Muscle of arm (tissue), 12 donors: ENCODE data around the gene TMEM170B. TPM values are rescaled to one million over a fixed set of nuclear protein-coding genes. Genes with fewer than 3 reads are reported as not detected.

ENCODE experiments used
- DNase-seq: peaks from one replicate; pipeline ENCODE4 v3.0.0-alpha.2; 2013
- polyA plus RNA-seq, 12 donors: library from polyadenylated mRNA; unstranded; fragments of 120-200 nt; gene quantifications; one replicate each; pipeline ENCODE4 v1.2.1, GENCODE V29; 2013; ENCODE audit not compliant: insufficient read length in 12 of 12

The TMEM170B gene
- polyA plus RNA-seq, 12 donors, result 3.8 to 9.2 (median 6.3) TPM; not detected in 1

DNA sequence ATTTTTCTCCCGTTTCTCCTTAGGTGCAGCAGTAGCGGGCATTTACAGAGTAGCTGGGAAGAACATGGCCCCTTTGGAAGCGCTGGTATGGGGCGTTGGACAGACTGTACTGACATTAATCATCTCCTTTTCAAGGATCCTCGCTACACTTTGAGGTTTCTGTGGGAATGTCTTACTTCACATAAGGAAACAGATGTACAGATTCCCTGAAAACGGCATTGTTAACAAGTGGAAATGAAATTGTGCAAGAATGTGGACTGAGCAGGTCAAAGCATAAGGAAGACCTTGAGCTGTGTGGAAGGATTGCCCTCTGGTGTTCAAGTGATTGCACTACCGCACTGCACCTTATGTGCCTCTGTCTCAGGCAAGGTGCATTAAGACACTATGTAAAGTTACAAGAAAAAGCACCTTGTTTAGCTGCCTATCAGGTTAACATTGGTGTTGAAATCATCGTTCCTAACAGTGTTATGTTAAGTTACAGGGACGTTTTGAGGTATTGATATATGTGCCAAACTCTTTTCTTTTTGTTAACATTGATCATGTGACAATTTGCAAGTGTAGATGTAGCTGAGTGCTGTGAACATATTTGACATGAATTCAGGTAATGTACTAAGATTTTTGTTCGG lies 38.0 kb downstream of the TMEM170B start:
- DNase-seq, result peak; percentile 56

DNA sequence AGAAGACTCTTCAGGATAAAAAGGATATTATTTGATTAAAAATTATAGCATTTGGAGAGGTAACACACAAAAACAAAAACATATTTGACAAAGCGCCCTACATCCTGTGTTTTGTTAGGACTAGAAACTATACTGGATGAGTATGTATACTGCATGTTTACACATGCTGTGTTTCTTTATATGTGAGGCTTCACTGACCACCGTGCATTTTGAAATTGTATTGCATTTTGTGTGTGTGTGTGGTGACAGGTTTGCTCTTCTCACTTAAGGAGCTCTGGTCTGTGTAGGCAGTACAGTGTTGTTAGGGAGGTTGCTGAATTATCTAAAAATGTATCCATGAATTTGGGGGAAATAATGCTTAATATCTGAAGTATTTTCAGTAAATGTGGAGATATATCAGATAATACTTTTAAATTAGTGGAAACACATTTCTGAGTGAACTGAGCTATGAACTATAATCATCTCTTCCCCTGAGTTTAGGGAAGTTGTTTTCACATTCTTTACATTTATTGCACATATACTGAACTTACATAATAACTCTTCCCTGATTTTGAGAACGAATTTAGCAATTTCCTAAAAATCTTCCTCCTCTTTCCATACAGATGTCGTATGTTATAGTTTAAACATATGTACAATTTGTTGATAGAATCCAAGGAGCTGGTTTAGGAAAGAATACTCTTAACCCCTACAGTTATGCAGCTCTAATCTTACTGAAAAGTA lies 43.3 kb downstream of the TMEM170B start:
- DNase-seq, result no peak

DNA sequence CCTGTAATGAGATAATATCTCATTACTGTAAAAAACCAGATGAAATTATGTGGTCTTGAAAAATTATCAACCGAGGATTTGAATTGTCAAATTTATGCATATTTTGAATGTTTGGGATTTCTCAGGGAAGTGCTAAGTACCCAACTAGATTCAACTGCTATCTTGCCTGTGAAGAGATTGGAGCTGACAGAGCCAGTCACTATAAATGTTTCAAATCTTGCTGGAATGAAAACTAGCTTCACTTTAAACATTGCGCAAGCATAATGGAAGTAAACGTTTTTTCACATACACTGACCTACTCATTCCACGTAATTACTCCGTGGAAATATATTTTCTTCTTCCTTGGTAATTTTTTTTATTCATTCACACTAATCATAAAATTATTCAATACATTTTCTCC lies 46.7 kb downstream of the TMEM170B start:
- no peak for DNase-seq

DNA sequence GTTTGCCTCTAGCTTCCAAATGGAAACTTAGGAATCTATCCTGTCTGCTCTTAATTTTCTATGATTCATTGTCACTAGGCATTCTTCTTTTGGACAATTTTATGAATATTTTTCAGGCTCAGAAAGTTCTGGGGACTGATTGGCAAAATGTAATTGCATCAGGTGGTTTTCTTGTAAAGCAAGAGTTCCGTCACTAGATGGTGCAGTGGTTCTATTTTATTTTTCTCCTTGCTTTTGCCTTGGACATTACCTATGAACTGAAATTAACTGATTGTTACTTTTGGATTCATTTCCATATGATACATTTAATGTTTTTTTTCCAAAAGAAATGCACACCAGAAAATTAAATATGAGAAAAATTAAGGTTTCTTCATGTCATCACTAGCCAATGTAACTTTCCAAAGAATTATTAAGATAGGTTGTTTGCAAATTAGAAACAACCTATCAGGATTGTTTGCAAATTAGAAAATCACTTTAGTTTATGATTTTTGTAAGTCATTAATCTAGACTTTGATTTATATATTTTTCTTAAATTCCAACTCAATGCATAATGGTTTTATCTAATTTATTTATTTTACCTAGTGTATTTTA lies 48.0 kb downstream of the TMEM170B start:
- peak; percentile 54 for DNase-seq

DNA sequence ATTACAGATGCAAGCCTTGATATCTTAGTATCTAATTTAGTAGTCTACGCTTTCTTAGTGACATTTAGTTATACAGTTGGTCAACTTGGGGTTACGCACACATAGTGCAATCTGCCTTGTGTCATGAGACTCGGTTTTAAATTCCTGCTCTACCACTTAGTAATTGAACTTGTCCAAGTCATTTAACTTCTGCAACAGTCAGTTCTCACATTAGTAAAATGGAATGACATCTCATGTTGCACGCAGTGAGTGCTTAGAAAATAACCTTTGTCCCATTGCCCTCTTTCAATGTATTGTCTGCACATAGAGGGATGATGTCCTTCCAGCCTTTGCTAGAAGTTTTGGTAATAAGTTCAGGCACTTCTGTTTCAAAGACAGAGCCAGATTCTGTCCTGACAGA lies 48.6 kb downstream of the TMEM170B start:
- DNase-seq, result no peak

DNA sequence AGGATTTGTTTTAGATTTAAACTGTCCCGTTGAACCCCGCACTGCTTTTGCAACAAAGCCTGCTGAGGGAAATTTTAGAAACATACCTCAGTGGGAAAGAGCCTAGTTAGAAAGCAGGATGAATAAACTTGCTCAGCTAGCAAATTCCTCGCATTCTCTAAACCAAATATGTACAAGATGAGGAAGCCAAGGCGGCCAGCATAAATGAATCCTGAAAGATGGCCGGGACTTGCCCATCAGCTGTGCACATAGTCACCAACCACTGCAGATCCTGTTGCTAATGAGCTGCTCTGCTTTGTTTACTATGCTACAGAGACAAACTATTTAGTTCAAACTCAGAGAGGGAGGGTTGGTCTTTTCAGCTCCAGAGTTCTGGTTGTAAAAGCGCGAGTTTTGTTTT lies 49.0 kb downstream of the TMEM170B start:
- no peak for DNase-seq

DNA sequence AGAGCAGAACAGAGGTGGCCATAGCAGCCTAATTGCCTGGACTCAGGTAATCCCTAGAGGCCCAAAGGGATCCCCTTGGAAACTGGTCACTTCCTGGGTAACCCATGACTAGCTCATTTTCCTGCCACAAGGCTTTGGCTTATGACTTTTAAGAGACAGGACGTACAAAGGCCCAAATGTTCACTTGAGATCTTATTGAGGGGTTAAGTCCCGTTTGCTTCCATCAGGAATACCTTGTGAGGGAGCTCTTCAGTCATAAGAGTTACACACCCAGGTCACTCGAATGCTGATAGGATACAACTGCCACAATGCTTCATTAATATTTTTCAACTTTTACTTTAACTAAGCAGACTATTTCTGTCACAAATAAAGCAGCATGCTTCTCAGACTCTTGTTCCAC lies 51.7 kb downstream of the TMEM170B start:
- no peak for DNase-seq

DNA sequence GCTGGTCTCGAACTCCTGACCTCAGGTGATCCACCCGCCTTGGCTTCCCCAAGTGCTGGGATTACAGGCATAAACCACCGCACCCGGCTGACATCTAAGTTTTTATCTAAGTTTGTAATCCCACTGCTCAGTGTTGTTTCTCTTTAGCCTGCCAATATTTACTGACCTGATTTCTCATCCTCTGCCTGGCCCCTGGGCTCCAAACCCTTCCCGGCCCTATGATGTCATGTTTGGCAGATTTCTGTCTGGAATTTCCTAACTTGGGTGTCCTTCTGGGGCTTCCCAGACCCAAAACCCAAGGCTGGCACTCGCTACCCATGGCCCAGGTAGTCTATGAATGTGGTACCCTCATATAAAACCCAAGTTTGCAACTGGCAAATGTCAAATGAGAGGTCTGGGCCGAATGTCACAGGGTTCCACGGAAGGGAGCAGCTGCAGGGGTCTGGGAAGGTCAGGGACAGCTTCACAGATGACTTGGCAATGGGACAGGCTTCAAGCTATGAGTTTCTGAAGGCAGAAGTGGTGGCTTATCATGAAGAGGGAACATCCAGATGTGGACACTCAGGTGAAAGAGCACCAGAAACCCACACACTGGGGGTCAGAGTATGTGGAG lies 54.9 kb downstream of the TMEM170B start:
- DNase-seq, result no peak

DNA sequence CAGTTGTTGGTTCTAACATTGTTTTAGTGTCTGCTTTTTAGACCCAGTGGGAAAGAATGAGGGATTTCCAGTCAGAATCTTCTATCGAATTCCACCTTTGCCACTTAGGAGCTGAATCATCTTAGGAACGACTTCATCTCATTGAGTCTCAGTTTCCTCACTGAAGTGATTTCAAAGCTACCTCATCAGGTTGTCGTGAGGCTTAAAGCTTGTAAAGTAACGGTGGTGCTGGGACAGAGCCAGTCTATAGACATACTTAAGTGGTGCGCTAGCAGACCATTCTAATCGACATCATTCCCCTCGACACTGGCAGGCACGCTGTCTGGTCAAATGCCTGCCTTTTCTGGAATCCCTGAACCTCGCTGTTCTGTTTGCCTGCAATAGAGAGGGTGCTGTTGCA lies 55.5 kb downstream of the TMEM170B start:
- no peak for DNase-seq

DNA sequence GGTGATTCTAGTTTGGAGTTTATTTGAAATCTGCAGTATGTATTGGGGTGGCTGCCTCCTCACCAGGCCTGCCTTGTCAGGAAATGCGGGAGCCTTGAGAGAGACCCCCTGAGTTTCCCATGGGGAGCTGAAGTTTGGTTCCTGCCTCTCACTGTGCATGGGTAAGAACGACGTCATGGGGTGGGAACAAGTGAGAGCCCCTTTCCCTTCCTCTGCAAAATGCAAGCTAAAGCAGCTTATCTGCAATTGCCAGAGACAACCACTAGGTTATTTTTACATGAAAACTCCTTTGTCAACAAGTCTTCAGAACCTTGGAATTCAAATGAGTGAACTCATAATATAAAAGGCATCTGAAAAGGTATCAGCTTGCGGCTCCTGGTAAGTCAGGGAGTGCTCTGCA lies 58.4 kb downstream of the TMEM170B start:
- DNase-seq, result no peak

DNA sequence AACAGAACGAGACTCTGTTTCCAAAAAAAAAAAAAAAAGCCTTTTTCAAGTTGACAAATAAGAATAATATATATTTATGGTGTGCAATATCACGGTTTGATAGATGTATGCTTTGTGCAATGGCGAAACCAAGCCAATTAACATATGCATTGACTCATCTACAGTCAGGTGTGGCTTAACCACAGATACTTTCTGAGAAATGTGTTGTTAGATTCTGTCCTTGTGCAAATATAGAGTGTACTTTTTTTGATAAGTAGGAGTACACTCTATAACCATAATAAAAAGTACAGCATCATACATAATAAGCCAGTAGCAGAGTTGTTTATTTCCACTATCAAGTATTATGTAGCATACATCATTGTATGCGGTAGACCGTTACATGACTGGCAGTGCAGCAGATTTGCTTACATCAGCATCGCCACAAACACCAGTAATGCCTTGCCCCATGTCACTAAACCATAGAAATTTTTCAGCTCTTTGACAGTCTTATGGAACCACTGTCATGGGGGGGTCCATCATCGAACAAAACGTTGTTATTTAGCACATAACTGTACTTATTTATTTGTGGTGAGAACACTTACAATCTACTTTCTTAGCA lies 59.2 kb downstream of the TMEM170B start:
- DNase-seq, result no peak

DNA sequence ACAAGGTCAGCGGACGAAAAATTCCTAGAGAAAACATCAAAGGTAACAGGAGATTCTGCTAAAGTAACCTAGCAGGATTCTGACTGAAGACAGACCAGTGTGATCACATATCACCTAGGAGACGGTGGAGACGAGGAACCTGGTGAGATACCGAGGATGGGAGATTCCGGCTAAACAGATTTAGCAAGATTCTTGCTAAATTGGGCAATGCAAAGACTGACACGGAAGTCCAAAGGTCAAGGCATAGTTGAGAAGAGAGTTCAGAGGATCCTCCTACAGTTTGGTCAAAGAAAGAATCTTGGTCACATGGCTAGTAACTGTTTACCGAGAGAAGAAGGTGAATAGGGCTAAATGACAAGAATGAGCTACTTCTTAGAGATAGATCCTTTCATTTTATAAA lies 61.1 kb downstream of the TMEM170B start:
- no peak for DNase-seq

DNA sequence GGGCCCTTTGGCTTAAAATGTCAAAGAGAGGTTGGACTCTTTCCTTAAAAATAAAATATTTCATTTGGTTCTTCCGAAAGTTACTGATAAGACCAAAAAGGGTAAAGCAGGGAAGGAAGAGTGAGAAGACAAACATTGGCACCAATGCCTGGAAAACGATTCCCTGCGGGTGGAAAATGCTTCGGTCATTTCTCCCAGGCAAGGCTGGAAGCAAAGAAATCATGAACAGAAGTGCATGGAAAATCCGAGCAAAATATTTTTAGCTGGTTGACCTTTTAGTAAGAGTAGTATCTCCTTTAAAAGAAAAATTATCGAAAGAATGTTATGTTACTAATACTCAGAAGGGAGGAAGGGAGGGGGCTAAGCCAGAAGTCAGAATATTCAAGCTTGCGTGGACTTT lies 62.7 kb downstream of the TMEM170B start:
- no peak for DNase-seq

DNA sequence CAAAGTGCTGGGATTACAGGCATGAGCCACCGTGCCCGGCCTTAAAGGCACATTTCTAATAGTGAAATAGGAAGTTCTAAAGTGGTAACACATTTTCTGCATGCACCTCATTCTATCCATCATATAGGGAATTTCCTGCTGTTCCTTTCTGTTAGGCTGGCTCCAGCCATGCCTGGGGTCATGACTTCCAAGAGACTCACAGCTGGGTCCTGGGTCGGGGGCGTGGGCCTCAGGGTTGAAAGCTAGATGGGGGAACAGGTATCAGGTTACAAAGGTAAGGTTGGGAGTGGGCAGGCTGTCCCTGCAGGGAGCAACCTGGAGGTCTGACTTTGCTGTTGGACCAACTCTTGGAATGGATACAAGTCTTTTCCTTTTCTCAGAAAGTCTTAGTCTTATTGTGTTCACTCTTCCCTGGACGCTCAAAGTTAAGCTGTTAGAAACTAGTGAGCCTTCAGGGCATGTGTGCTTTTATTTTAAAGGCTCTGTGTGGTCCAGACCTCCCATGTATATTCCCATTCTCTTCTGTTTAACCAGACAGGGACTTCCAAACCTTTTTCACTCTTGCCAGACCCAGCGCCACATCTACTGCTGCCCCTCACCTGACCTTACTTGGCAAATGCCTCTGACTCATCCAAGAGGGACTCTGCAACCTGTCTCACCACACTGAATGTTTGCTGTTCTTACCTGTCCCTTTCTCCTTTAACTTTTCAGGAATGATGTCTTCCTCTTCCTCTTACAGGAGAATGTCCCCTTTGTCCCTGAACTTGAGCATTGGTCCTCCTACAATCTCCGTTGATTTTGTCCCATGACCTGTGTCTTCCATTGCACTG lies 64.4 kb downstream of the TMEM170B start:
- DNase-seq, result no peak

DNA sequence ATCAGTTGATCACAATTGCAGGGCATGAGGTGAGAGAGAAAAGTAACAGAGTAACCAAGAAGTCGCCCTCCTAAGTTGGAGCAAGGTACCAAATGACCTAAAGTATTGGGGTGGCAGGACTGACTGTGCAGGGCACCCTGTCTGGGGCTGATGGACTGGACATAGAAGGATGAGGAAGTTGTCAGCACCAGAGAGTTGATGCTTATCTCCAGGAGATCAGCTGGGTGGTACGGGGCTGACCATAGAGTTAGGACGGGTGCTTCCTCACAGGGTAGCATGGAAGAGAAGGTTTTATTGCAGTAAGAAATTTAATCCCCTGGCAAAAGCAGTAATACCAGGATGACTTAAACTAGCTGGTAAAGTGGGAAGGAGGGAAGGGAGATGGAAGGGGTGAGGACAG lies 66.7 kb downstream of the TMEM170B start:
- DNase-seq, result no peak

DNA sequence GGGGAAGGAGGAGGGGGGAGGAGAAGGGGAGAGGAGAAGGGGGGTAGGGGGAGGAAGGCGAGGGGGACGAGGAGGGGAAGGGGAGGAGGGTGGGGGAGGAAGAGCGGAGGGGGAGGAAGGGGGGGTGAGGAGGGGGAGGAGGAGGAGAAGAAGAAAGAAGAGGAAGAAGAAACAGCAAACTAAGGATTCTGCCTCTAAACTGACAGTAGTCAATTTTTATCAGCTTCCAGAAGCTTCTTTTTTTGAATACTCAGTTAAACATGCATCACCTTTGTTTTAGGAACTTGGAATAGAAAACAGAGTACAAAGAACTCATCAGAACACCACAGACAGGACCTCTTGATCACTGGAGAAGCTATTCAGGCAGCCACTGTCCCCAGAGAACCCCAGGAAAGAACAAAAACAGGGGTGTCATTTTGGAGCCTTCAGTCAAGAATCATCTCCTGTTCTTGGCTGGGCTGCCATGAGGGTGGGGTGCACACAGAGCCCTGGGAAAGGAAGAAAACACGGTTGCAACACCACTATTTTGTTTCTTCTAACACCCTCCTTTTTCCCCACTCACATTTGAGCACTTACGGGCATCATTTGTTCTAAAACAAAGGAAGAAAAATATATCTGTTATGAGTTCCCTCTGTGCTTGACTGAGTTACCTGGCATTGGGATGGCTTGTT lies 67.4 kb downstream of the TMEM170B start:
- DNase-seq, result no peak

DNA sequence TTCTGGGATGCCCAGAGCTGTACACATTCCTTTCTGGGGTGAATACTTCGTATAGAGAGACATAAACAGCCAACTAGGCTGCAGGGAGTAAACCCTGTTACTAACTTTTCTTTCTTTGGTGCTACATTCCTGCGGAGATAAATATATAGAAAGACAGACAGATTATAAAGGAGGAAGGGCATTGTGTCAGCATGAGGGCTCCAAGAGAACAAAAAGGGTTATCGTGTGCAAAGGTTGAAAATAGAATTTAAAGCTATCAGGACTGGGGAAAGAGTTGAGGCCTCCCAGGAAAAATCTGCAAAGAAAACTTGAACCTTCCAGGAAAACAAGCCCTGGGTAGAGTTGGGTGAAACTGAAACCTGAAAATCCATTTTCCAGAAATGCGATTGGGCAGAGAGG lies 68.0 kb downstream of the TMEM170B start:
- no peak for DNase-seq

DNA sequence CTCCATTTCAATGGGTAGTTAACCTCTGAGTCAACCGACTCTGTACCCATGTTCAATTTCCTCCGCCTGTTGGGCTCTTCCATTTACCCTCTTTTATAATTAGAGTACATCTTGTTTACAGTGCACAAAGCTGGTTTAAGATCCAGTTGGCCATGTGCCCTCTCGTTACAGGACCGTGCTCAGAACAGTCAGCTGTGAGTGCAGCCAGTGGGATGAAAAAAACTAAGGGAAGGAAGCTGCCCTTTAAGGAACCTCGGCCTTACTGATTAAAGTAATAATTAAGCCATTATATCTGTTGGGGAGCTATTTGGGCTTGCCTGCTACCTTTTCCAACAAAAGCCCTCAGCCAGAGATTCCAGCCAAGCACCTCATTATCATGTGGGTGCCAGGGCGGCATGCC lies 68.8 kb downstream of the TMEM170B start:
- no peak for DNase-seq

DNA sequence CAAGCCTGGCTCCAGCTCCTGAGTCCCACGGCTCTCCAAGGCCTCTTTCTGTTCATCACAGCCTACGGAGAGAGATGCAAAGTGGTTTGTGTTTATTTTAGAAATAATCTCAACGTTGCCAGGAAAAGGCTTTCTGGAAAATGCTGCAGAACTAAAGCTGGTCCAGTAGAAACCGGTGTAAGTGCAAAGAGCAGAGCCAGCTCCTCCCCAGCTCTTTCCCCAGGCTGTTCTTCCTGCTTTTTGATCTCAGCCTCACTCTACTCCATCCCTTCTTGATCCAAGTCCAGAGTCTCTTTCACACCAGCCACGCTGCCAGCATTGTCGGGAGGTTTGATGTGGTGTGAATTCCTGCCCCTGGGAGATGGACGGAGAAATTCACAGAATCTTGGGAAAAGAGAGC lies 69.8 kb downstream of the TMEM170B start:
- DNase-seq, result peak; percentile 54

DNA sequence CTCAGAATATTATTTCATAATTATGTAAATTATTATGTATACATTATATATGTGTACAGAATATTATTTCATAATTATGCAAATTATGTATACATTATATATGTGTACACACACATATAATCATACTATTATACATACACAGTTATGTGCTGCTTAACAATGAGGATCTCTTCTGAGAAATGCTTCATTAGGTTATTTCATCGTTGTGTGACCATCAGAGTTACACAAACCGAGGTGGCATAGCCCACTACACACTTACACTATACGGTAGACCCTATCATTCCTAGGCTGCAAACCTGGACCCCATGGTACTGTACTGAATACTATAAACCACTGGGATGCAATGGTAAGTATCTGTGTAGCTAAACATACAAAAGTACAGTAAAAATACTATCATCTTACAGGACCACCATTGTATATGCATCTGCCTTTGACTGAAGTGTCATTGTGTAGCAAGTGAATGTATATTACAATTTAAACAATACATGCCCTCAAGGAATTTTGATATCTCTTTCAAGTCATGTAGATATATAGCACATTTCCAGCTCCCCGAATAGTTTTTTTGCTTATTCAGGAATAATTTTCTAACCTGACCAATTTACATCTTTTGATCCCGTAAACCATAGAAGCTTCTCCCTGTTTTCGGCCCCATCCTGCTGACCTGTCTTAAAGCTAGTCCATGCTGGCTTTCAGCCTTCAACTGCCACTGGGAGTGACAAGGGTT lies 71.2 kb downstream of the TMEM170B start:
- DNase-seq, result no peak
